OCI-LY3 (cell line): Measurements from ENCODE around the gene ATF6.
A peak's percentile ranks its signal among the peaks of the same experiment; 100 is the strongest.
"Not testable (repeated sequence)": the region's sequence is repeated elsewhere in the genome, so short reads cannot be mapped to it uniquely, and the experiment has no call there.

Experiments
- H2AFZ ChIP-seq: fragments of 200-600, 300-600 bp; shearing (Covaris generic); 2 replicates; pipeline ENCODE4 v1.6.0; 2014; ENCODE audit warnings: antibody characterized with exemption, low read depth, low read length
- H3K27ac ChIP-seq: fragments of 200-600, 300-600 bp; sonication (generic); 2 replicates; pipeline ENCODE4 v1.5.1; 2014; ENCODE audit warnings: mild to moderate bottlenecking, low read length, moderate library complexity, mixed read lengths
- H3K27me3 ChIP-seq: fragments of 200-600, 300-600 bp; sonication (generic); 2 replicates; pipeline ENCODE4 v1.6.1; 2014; ENCODE audit warnings: low read depth, low read length, mixed read lengths
- H3K36me3 ChIP-seq: fragments of 200-600, 300-600 bp; sonication (generic); replicated peaks from 2 replicates; pipeline ENCODE3; 2014; ENCODE audit warnings: low read depth, low read length, mixed read lengths
- H3K4me1 ChIP-seq: fragments of 300-600, 200-600 bp; sonication (generic); 2 replicates; pipeline ENCODE4 v1.6.1; 2014; ENCODE audit warnings: low read length, mixed read lengths
- H3K4me2 ChIP-seq: fragments of 200-600, 300-600 bp; sonication (generic); 2 replicates; pipeline ENCODE4 v1.6.1; 2014; ENCODE audit warnings: low read length, mixed read lengths
- H3K4me3 ChIP-seq: fragments of 300-600, 200-600 bp; sonication (generic); 2 replicates; pipeline ENCODE4 v1.5.1; 2014; ENCODE audit warnings: antibody characterized with exemption, mild to moderate bottlenecking, low read length, moderate library complexity
- H3K79me2 ChIP-seq: fragments of 300-600, 200-600 bp; shearing (Covaris generic); 2 replicates; pipeline ENCODE4 v1.6.1; 2014; ENCODE audit warnings: mild to moderate bottlenecking, low read length, mixed read lengths
- H3K9ac ChIP-seq: fragments of 300-600, 200-600 bp; shearing (Covaris generic); 2 replicates; pipeline ENCODE4 v1.6.0; 2014; ENCODE audit warnings: mild to moderate bottlenecking, low read length, moderate library complexity
- H3K9me3 ChIP-seq: fragments of 200-600, 300-600 bp; shearing (Covaris generic); 2 replicates; pipeline ENCODE4 v1.6.1; 2014; ENCODE audit warnings: low read length, mixed read lengths; ENCODE audit not compliant: insufficient read depth
- H4K20me1 ChIP-seq: fragments of 200-600, 300-600 bp; sonication (generic); 2 replicates; pipeline ENCODE4 v1.6.1; 2016; ENCODE audit warnings: low read length, mixed read lengths; ENCODE audit not compliant: insufficient read depth
- CTCF ChIP-seq: fragments of 200-600, 300-600 bp; sonication (generic); IDR thresholded peaks from 2 replicates; pipeline ENCODE4 v1.5.1; 2014; ENCODE audit warnings: antibody characterized with exemption, low read length, low read depth
- EZH2phosphoT487 ChIP-seq: fragments of 200-600 bp; shearing (Covaris generic); IDR thresholded peaks from 2 replicates; pipeline ENCODE4 v1.6.1; 2018; ENCODE audit warnings: antibody characterized with exemption, mixed run types, low read depth

Gene ATF6

GRCh38 chr1:161763522-161764098 lies 2.5 kb upstream of the ATF6 start:
- no peak overlapping the region for H3K27ac ChIP-seq
- peaks cover 18% of the 10 kb centered on the region for H3K4me1 ChIP-seq
- H3K4me3 ChIP-seq: peak overlapping the region; percentile 53
- H3K9me3 ChIP-seq: no peaks in the 10 kb centered on the region
- peaks cover 8% of the 10 kb centered on the region for H3K36me3 ChIP-seq
- H3K27me3 ChIP-seq: no peaks in the 10 kb centered on the region
- no peaks in the 10 kb centered on the region for H4K20me1 ChIP-seq
- peak overlapping the region; percentile 65 for H3K4me2 ChIP-seq
- TF ChIP-seq CTCF: peak; percentile 80
- TF ChIP-seq EZH2phosphoT487: no peak
- peak overlapping the region; percentile 63; the same call in 1 of the 2 replicates for H2AFZ ChIP-seq
- peaks cover 25% of the 10 kb centered on the region for H3K79me2 ChIP-seq
- no peak overlapping the region for H3K9ac ChIP-seq

- H3K36me3 ChIP-seq: no peaks in the 10 kb centered on the region
- H3K9ac ChIP-seq: no peak overlapping the region
- no peak overlapping the region for H2AFZ ChIP-seq
- TF ChIP-seq CTCF (no peak), EZH2phosphoT487 (no peak)
- no peak overlapping the region for H3K27ac ChIP-seq
- H3K27me3 ChIP-seq: no peaks in the 10 kb centered on the region
- H3K79me2 ChIP-seq: peaks cover 70% of the 10 kb centered on the region
- H3K4me1 ChIP-seq: peaks cover 14% of the 10 kb centered on the region
- peaks cover 21% of the 10 kb centered on the region; the same call in 1 of the 2 replicates for H4K20me1 ChIP-seq
- no peak overlapping the region for H3K4me3 ChIP-seq
- H3K4me2 ChIP-seq: no peak overlapping the region
- H3K9me3 ChIP-seq: no peaks in the 10 kb centered on the region
These were observed 2.3 kb downstream of the ATF6 start for GRCh38 chr1:161768461-161768860.

GRCh38 chr1:161768986-161769672 lies 3.0 kb downstream of the ATF6 start:
- Histone ChIP-seq H3K36me3 (no peaks in the 10 kb centered on the region), H2AFZ (no peak overlapping the region), H4K20me1 (peaks cover 21% of the 10 kb centered on the region; the same call in 1 of the 2 replicates), H3K4me2 (no peak overlapping the region), H3K9me3 (no peaks in the 10 kb centered on the region), H3K4me1 (peaks cover 12% of the 10 kb centered on the region), H3K27me3 (no peaks in the 10 kb centered on the region), H3K4me3 (no peak overlapping the region), H3K79me2 (peaks cover 76% of the 10 kb centered on the region), H3K9ac (no peak overlapping the region), H3K27ac (no peak overlapping the region)
- no peak for TF ChIP-seq EZH2phosphoT487
- TF ChIP-seq CTCF: no peak

- not testable (repeated sequence) for H2AFZ ChIP-seq, H3K4me2 ChIP-seq, H3K36me3 ChIP-seq, H3K27me3 ChIP-seq, H3K9ac ChIP-seq, H3K4me3 ChIP-seq, H3K27ac ChIP-seq, H3K9me3 ChIP-seq
- peaks cover 12% of the 10 kb centered on the region for H3K4me1 ChIP-seq
- peaks cover 81% of the 10 kb centered on the region for H3K79me2 ChIP-seq
- peaks cover 21% of the 10 kb centered on the region; the same call in 1 of the 2 replicates for H4K20me1 ChIP-seq
These were observed 3.5 kb downstream of the ATF6 start for GRCh38 chr1:161769673-161770045.
